GM18519 (cell line): ENCODE measurements around the gene PASK.

Experiments used
- ATAC-seq: cut with Tn5 transposase; IDR thresholded peaks from one replicate; pipeline ENCODE4 v1.9.1; 2021; ENCODE audit warnings: mild to moderate bottlenecking, moderate library complexity; ENCODE audit not compliant: unreplicated experiment, low FRiP score

PASK gene

DNA sequence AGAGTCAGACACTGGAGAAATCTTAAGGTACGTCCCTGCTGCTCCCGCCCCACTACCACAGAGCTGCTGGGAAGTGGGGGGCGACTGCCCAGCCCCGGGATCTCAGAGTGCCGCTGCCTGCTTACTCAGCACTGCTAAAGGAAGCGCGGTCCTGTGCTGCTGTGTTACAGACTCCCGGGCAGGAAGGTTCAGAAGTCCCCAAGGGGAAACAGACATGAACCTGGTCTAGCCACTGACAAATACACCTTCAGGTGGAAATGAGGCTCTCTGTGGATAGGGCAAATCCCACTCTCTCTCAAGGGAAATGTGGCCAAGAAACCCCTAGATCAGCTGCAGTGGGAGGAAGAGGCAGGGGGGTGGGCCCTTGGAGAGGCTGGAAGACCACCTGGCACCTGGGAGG is 60.9 kb downstream of the PASK start:
- no peak for ATAC-seq

DNA sequence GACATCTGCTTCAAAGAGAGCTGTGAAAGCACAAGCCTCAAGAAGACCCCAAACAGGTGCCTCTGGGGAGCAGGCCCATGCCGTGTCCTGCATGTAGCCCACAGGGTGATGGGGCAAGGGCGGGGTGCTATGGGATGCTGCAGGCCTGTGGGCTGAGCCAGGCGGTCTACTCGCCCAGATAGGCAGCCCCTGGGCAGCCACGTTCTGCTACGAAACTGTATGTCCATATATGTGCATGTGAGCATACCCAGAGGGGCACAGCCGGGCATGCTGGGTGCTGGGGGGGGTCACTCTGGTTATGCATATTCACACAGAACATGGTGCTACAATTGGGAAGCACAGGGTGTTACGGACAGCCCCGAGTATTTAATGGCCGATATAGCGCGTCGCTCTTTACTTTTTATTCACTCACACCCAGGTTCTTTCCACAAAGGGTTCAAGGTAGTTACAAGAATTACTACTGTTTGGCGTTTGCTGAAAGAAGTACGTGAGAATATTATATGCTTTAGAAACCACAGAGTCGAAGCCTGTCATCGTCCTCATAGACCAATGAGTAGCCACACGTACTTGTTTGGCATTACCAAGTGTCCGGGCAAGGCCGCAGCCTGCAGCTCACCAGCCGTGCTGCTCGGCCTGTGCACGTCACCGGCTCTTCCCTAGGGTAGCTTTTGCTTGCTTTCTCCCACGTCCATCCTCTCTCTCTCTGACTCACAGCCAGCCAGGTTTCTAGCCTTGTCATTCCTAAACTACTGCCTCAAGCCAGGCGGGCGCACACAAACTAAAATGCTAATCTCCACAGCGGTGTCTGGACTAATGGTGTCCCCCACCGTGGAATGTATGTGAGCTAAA is 61.6 kb downstream of the PASK start:
- no peak for ATAC-seq

DNA sequence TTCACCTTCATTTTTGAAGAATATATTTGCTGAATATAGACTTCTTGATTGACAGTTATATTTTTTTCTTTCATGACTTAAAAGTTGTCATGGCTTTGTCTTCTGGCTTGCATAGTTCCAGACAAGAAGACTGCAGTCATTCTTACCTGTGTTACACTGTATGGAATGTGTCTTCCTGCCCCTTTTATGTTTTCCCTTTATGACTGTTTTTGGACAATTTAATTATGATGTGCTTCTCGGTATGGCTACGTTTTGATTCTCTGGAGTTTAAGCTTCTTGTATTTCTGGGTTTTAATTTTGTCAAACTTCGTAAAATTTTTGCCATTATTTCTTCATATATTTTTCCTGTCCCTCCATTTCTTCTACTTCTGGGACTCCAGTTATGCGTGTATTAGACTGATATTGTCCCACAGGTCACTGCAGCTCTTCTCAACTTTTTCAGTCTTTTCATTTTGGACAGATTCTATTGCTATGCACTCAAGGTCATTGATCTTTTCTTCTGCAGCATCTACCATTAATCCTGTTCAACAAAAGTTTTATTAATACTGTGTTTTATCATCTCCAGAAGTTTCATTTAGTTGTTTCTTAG is 64.3 kb downstream of the PASK start:
- no peak for ATAC-seq

DNA sequence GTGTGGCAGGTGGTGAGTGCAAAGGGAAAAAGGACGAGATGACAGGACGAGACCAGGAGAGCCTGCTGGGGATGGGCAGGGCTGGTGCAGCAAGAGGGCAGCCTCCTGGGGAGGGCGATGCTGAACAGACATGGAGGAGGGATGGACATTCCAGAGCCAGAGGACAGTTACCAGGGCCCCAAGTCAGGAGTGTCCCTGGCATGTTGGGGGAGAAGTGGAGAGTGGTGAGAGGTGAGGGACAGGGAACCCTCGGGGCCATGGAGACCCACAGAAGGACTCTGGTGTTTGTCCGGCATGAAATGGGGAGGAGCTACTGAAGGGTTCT is 66.2 kb downstream of the PASK start:
- no peak for ATAC-seq

DNA sequence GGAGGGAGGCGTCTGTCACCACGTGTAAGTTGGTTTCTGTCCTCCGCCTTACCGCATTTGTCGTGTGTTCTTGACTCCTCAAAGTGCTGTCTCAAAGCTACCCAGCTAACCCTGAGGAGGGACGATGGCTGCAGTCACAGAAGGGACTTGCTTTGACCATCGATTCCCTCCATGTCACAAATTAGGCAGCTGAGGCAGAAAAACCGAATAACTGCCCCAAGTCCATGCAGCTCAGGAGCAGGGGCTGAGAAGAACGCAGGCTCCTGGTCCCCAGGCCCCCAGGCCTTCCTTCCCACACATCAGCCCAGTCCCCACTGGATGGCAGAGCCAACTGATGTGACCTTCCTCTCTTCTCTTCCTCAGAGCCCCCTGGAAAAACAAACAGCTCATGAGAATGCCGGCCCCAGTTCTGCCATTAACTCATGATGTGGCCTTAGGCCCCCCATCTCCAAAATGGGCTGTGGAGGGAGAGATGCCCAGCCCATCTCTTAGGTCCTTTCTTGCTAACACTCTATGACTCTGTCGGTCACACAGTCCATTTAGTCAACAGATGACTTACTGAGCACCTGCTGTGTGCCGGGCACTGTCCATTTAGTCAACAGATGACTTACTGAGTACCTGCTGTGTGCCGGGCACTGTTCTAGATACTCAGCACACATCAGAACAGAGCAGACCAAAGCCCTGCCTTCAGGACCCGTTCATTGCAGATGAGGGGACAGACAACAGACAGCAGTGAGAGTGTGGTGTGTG is 66.8 kb downstream of the PASK start:
- ATAC-seq = no peak

DNA sequence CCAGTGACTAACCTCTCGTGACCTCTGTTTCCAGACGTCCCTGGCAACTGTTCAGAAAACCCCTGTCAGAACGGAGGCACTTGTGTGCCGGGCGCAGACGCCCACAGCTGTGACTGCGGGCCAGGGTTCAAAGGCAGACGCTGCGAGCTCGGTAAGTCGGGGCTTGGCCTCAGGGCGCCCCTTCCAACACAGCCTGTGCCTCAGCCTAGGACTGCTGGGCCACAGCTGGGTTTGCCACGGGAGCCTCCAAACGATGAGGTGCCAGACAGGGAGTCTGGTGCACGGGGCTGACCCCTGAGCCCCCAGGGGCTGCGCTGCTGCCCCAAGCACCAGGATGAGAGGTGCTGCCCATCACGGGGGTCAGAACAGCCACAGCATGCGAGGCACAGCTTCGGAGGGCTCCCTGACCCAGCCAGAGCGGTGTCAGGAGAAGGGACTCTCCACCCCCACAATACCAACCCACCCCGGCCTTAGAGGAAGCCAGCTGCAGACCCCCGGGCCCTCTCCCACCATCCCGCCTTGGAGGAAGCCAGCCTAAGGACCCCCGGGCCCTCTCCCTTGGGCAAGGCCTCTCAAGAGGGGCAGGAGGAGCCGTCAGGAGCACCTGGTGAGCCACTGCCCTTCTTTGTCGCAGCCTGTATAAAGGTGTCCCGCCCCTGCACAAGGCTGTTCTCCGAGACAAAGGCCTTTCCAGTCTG is 67.5 kb downstream of the PASK start:
- no peak for ATAC-seq

DNA sequence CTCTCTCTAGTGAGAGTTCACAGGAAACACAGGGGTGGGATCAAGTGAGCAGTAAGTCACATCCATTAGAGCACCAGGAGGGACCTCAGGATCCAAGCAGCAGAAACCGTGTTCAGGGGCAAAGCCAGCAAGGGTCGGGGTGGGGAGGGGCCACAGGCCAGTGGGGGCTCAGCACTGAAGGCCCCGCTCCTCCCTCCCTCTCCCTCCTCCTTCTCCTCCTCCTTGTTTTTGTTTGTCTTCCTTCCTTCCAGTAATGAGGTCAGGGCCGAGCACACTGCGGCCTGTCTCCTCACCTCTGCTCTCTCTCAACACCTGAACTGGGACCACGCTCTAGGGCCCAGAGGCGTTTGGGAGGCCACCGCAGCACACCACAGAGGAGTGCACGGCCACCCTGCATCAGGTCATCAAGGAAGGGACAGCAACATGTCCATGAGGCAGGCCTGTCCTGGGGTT is 68.1 kb downstream of the PASK start:
- no peak for ATAC-seq

DNA sequence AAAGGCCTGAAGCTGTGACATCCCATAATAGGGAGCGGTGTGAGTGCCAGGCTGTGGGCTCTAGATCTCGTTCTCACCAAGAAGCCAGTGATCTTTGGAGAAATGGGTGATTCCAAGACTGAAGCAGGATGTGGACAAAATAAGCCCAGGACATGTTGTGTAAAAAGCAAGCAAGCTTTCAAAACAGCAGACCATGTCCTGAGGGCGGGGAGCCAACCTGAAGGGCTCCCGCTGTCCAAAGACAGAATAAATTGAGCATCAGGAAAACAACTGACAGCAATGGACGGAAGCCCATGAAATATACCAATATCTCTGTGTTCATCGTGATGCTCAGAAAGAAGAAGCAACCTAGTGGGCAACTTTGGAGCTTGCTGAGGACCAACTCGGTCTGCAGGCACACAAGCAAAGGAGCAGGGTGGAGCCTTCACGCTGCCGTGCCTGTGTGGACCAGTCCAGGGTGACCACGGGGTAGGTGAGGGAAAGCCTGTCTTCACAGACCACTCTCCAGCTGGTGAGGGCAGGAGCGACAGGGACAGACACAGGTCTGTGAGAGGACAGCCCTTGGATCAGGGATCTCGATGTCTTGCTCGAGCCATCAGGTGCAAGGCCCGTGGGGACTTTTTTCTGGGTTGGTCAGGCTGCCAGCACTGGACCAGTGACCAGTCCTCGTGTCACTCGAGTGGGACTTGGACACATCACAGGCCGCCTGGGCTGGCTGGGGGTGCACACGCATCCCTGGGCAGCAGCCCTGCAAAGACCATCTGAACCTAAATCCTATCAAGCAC is 68.7 kb downstream of the PASK start:
- no peak for ATAC-seq

DNA sequence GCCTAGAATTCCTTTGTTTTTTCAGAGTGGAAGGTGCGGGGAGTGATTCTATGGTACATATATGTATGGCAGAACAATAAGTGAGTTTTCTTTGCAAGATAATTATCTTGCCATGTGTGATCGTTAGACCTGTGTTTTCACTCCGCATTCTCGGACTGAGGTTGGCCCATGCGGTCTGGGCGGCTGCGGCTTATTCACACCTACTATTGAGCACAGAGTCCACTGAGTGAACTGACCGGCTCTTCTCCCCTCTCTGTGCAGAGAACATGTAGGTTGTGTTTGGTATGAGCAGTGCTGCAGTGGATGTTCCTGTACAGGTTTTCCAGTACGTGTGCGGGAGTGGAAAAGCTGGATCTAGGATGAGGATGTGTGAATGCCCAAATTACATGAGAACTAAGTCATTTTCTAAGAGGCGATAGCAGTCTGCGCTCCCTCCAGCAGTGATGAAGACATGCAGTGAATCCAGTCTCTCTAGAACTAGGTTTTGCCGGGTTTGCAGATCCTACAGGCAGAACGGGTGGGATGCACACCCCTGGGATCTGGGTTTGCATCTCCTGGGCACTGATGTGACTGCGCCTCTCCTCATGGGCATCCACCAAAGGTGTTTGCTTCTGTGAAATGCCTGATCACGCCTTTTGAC is 74.3 kb downstream of the PASK start:
- ATAC-seq = no peak

DNA sequence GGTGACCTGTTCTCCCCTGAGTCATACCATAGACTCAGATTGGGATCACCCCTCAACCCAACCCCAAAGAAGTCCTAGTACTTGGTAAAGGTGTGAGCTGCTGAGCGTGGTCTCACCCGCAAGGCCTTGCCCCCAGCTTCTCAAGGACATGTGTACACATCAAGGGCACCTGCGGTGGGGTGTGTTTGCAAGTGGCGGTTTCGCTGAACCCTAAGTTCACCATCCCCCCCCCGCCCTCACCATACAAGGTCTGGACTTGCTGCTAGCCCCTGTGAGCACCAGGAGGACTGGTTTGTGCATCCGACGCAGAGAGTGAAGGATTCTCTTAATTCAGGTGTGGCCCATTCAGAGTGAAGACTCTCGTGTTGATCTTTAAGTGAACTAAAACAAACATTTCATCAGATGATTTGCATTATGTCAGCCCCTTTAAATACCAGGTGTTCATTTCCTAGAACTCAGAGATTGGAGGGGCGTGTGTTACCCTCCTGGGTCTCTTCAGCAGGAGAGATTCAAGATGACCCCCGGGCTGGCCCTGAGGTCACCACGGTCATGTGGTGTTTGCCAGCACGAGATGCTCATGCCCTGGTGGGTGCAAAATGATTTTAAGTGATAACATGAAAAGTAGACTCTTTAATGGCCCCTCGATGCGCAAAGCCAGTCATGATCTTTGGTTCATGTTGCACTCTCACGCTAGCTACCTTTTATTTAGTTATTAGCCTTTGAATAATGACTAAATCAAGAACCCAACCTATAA is 75.0 kb downstream of the PASK start:
- no peak for ATAC-seq

DNA sequence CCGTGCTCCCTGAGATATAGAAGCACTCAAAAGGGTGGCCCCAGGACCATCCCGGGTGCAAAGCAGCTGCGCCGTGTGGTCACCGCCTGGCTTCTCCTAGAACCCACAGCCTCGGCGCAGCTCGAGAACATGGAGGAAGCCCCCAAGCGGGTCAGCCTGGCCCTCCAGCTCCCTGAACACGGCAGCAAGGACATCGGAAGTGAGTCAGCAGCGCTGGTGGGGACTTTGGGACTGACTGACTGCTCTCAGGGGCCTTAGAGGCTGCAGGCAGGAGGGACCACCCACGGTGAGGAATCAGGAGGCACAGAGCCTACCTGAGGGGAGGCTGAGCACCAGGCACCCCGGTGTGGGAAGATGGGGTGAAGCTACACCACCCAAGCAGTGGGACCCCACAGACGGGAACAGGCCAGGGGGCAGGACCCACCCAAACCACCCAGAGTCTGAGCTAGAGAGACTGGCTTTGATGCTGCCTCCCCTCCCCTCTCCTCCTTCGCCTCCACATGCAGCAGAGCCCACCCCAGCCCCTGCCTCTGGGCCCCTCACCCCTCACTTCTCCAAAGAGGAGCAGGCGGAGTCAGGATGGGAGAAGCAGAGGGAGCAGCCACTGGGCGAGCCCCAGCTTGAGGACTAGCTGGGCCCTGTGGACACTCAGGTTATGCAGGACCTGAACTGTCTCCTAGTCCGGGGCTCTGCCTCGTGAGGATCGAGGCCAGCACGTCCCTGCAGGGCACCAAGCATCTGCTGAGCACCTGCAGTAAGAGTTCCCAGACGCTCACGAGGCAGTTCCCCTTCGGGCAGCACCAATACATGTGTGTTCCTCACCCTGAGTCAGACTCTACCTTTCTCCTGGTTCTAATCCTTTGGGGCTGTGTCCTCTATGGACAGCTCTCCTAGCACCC is 75.9 kb downstream of the PASK start:
- ATAC-seq = no peak

DNA sequence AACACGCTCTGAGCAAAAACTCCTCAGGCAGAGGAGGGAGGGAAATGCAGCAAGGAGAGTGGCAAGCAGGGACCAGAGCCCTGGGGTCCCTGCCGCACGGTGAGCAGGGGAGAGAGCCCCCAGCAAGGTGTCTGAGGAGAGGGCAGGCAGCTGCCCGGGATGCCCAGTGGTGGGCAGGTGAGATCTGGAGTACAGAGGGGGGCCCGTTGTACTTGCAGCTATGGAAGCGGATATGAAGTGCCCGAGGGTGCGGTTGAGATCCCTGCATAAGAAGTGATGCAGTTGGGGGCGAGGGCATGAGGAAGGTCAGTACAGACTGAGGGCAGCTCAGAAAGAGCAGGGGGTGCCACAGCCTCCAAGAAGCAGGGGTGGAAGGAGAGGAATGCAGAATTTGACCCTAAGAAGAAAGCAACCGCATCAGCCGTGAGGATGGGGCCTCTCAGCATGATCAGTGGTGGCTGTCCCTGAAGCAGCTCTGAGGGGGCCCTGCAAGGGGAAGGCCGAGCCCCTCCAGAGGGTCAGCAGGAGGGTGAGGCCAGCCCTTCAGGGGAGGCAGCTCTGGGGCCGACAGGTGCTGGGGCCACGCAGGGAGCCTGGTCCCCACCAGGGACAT is 76.6 kb downstream of the PASK start:
- ATAC-seq = no peak

DNA sequence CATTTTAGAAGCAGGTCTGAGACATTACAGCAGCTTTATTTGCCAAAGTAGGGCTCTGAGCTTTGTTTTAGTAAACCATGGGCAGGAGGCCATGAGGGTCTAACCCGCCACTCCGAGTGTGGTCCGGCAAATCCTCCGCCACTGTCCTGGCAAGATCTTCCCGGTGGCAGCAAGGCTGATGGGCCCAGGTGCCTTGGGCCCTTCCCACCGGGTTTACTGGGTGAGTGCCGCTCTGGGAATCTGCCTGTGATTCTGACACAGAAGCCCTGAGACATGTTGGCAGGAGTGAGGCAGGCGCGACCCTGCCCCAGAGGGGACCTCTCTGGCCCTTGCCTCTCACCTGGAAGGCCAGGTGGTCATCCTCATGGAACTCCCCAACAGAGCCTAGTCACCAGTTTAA is 77.1 kb downstream of the PASK start:
- ATAC-seq = no peak

DNA sequence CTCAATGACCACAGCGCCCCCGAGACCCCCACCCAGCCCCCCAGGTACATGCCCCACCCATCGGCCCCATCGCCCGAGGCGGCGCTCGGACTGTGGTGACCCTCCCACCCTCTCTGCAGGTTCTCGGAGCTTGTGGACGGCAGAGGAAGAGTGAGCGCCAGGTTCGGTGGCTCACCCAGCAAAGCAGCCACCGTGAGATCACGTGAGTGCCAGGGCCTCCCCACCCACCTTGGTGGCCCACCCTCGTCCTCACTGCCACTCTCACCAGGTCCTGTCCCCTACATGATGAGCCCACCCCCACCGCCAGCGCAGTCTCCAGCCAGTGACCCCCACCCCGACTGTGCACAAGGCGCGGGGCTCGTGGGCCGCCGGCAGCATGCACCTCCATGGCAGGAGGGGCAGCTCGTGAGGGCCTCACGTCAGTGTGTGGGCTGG is 77.6 kb downstream of the PASK start:
- no peak for ATAC-seq

DNA sequence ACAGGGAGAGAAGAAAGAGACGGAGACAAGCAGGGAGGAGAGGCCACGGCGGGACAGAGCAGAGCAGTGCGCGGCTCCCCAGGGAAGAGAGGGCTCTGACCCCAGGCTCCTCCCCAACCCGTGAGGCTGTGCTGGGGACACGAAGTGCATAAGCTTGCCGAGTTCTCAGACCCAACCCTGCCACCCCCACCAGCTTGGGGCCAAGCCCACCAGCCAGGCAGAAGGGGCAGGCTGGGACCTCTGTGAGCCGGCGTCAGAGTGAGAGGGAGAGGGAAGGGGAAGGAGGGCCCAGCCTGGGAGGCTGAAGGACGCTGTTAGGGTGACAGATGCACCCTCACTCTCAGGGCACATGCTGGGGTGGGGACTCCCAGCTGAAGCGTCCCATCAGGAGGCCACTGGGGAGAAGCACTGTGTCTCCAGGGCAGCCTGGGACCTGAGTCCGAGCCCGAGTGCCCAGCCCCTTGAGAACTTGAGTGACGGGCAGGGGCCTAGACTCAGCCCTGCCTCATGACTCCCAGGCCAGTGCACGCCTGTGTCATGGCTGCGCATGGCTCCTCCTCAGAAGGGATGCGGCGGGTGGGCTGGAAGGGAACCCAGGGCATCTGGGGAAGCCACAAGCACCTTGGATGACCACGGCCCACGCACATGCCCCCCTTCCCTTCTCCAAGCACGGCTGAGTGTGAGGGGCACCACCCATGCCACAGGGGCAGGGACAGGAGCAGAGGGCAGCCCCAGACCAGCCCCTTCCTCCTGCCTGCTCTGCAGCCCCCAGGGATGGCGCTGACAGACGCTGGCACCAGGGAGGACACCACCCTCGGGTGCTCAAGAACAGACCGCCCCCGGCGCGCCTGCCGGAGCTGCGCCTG is 78.2 kb downstream of the PASK start:
- no peak for ATAC-seq

DNA sequence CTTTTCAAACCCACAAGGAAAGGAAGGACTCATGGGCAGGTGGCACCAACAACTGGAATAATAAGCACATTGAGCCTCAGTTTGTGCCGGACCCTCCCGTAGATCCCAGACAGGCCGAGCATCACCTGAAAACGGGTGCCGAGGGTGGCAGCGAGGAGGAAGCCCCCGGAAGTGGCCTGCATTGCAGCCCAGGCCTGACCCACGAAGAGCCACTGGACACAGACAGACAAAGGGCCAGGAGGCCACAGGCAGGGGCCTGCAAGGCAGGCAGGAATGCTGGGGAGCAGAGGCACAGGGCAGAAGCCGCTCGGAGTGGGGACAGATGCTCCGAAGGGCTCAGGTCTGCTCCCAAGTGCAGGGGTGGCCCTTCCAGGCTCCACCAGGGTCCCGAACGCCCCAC is 78.9 kb downstream of the PASK start:
- ATAC-seq = no peak

DNA sequence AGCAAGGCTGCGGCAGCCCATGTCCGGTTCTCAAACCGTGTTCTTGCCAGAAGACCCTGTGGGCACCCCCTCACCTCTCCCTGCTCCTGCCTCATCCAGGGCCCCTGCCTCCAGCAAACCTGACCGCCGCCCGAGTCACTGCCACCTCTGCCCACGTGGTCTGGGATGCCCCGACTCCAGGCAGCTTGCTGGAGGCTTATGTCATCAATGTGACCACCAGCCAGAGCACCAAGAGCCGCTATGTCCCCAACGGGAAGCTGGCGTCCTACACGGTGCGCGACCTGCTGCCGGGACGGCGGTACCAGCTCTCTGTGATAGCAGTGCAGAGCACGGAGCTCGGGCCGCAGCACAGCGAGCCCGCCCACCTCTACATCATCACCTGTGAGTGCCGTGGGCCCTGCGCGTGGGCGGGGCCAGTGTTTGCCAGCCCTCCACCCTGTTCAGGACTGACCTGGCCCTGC is 79.4 kb downstream of the PASK start:
- no peak for ATAC-seq
